OCI-LY1 (cell line): ENCODE data around the gene BTBD19.

Experiments
- CTCF ChIP-seq: fragments of 200-600 bp; sonication (generic), shearing (Covaris generic); IDR thresholded peaks from 2 replicates; pipeline ENCODE4 v1.5.1; 2017; ENCODE audit warnings: mild to moderate bottlenecking, antibody characterized with exemption, low read length, moderate library complexity, mixed read lengths
- EZH2 ChIP-seq: fragments of 200-600 bp; sonication (generic), shearing (Covaris generic); IDR thresholded peaks from 2 replicates; pipeline ENCODE4 v1.8.0; 2017; ENCODE audit warnings: borderline replicate concordance, mixed run types, mild to moderate bottlenecking, antibody characterized with exemption, low read length, moderate library complexity, mixed read lengths

- TF ChIP-seq EZH2 (no peak), CTCF (no peak)
These were observed 4.8 kb upstream of the BTBD19 start for GRCh38 chr1:44803312-44804095.
